Measurements from ENCODE around the gene SLC2A9. TPM values are rescaled to one million over a fixed set of nuclear protein-coding genes. Genes with fewer than 3 reads are reported as not detected.

The SLC2A9 gene
- total and polyA plus RNA-seq, 2 of the 4 experiments (the other 2 are of a cell fraction): 0.72 to 2.1 TPM

- CTCF ChIA-PET: no interaction called here
- Histone ChIP-seq H3K9me3 (ENCODE audit: control insufficient read depth, insufficient read depth, low read length) (no peaks in the 10 kb centered on the region), H3K27me3 (ENCODE audit: control insufficient read depth, insufficient read depth, low read length) (peaks cover 2% of the 10 kb centered on the region; the same call in 1 of the 2 replicates), H3K4me1 (ENCODE audit: control insufficient read depth, insufficient read depth, low read length) (no peaks in the 10 kb centered on the region), H3K18ac (ENCODE audit: low read depth, low read length) (no peak overlapping the region), H2BK15ac (ENCODE audit: low read depth, low read length) (no peak overlapping the region), H2AK5ac (ENCODE audit: low read depth, low read length) (no peak overlapping the region), H3K36me3 (ENCODE audit: control insufficient read depth, insufficient read depth, low read length) (no peaks in the 10 kb centered on the region), H3K9ac (ENCODE audit: low read depth, low read length) (no peak overlapping the region), H3K56ac (ENCODE audit: extremely low read depth, insufficient read depth, low read length) (no peak overlapping the region), H3K14ac (replicated peaks; ENCODE audit: low read depth, low read length) (no peak overlapping the region), H3K4ac (ENCODE audit: low read depth, low read length) (no peak overlapping the region), H3K4me2 (ENCODE audit: low read depth, low read length) (no peak overlapping the region), H2BK20ac (ENCODE audit: low read depth, low read length) (no peak overlapping the region), H3K27ac (ENCODE audit: insufficient read depth, low read length) (no peak overlapping the region), H2AK9ac (replicated peaks; ENCODE audit: low read depth, low read length, poor library complexity) (no peak overlapping the region), H2BK5ac (ENCODE audit: low read depth, low read length, poor library complexity, severe bottlenecking) (no peak overlapping the region), H3K23ac (ENCODE audit: low read depth, low read length) (no peak overlapping the region), H3K79me1 (ENCODE audit: low read depth in 1 of 2, low read length in 2 of 2) (no peaks in the 10 kb centered on the region), H4K91ac (ENCODE audit: insufficient read depth, low read depth, low read length) (no peak overlapping the region), H3K4me3 (ENCODE audit: insufficient read depth, low read depth, low read length) (no peak overlapping the region), H4K20me1 (ENCODE audit: insufficient read depth, low read length) (no peaks in the 10 kb centered on the region), H4K8ac (ENCODE audit: low read depth in 2 of 2, low read length in 2 of 2) (no peak overlapping the region), H4K5ac (ENCODE audit: low read depth, low read length) (no peak overlapping the region), H3K9me1 (ENCODE audit: insufficient read depth, low read length) (no peaks in the 10 kb centered on the region), H2AFZ (replicated peaks; ENCODE audit: low read length, poor library complexity) (no peak overlapping the region), H2BK120ac (ENCODE audit: low read depth, low read length) (no peak overlapping the region)
- TF ChIP-seq RFX5 (IDR thresholded peaks at IDR 0.05; ENCODE audit: low read depth, low read length) (no peak), CHD1 (IDR thresholded peaks at IDR 0.05; ENCODE audit: low read depth, low read length) (no peak), MXI1 (IDR thresholded peaks at IDR 0.05; ENCODE audit: borderline replicate concordance, low read depth, low read length) (no peak), CTCF (conservative IDR thresholded peaks at IDR 0.05; ENCODE audit: low read depth, low read length) (no peak), POLR2A (IDR thresholded peaks at IDR 0.05; ENCODE audit: low read depth, low read length) (no peak)
- in situ Hi-C loops (cut with MboI; ENCODE audit: low sequenced_read_pairs): no loop called here
- POLR2A ChIA-PET (ENCODE audit: unreplicated experiment): no interaction called here
- DNase-seq (no peak), ATAC-seq (ENCODE audit: low read depth) (no peak)
- dilution Hi-C loops (cut with HindIII; ENCODE audit: low sequenced_read_pairs, unreplicated experiment): no loop called here
- no TSS peak for BruUV-seq (replicated peaks)
- intact Hi-C loops (cut with micrococcal nuclease): no loop called here
- WGBS, 2 experiments (ENCODE audit: extremely low coverage in 2 of 2, insufficient read length in 1 of 2): 80% methylated on average over 1 of the region's 10 CpGs; no CpG with 5 or more reads in 1 of the 2 experiments
Measured at GRCh38 chr4:9927341-9928007, 93.8 kb downstream of the SLC2A9 start.
